MM.1S (cell line): ENCODE data around the gene IGHMBP2.

Experiments
- DNase-seq: peaks from one replicate; pipeline ENCODE4 v3.0.0-alpha.2; 2015
- H2AFZ ChIP-seq: fragments of 300-600 bp; sonication (generic); 2 replicates; pipeline ENCODE4 v1.6.0; 2016; ENCODE audit warnings: antibody characterized with exemption, low read length
- H3F3A ChIP-seq: fragments of 300-600 bp; sonication (generic); 2 replicates; pipeline ENCODE4 v1.6.1; 2016; ENCODE audit warnings: mild to moderate bottlenecking, antibody characterized with exemption, low read length, moderate library complexity, mixed read lengths; ENCODE audit not compliant: insufficient read depth
- H3K27ac ChIP-seq: fragments of 300-600 bp; sonication (generic); 2 replicates; pipeline ENCODE4 v1.5.1; 2016; ENCODE audit warnings: mild to moderate bottlenecking, low read length
- H3K27me3 ChIP-seq: fragments of 300-600 bp; sonication (generic); replicated peaks from 2 replicates; pipeline ENCODE4 v1.6.0; 2016; ENCODE audit warnings: low read length; ENCODE audit not compliant: insufficient read depth
- H3K36me3 ChIP-seq: fragments of 300-600 bp; sonication (generic); replicated peaks from 2 replicates; pipeline ENCODE4 v1.6.1; 2016; ENCODE audit warnings: mild to moderate bottlenecking, low read length, mixed read lengths; ENCODE audit not compliant: insufficient read depth
- H3K4me1 ChIP-seq: fragments of 300-600 bp; sonication (generic); 2 replicates; pipeline ENCODE4 v1.6.1; 2016; ENCODE audit warnings: low read length, mixed read lengths
- H3K4me2 ChIP-seq: fragments of 300-600 bp; sonication (generic); 2 replicates; pipeline ENCODE4 v1.6.0; 2016; ENCODE audit warnings: low read depth, low read length
- H3K4me3 ChIP-seq: fragments of 300-600 bp; sonication (generic); 2 replicates; pipeline ENCODE4 v1.5.1; 2016; ENCODE audit warnings: low read length, mixed read lengths
- H3K79me2 ChIP-seq: fragments of 300-600 bp; sonication (generic); 2 replicates; pipeline ENCODE4 v1.6.1; 2016; ENCODE audit warnings: mixed run types, low read length, mixed read lengths
- H3K9ac ChIP-seq: fragments of 300-600 bp; sonication (generic); 2 replicates; pipeline ENCODE4 v1.6.1; 2016; ENCODE audit warnings: low read length, mixed read lengths
- H3K9me2 ChIP-seq: fragments of 300-600 bp; sonication (generic); replicated peaks from 2 replicates; pipeline ENCODE4 v1.6.1; 2016; ENCODE audit warnings: mild to moderate bottlenecking, low read length, mixed read lengths; ENCODE audit not compliant: insufficient read depth
- H3K9me3 ChIP-seq: fragments of 300-600 bp; sonication (generic); replicated peaks from 2 replicates; pipeline ENCODE4 v1.6.1; 2016; ENCODE audit warnings: mild to moderate bottlenecking, low read length, mixed read lengths; ENCODE audit not compliant: insufficient read depth
- H4K20me1 ChIP-seq: fragments of 300-600 bp; sonication (generic); 2 replicates; pipeline ENCODE4 v1.6.1; 2016; ENCODE audit warnings: mild to moderate bottlenecking, low read length, moderate library complexity, mixed read lengths; ENCODE audit not compliant: insufficient read depth
- CTCF ChIP-seq: fragments of 300-600 bp; sonication (generic); IDR thresholded peaks from 2 replicates; pipeline ENCODE4 v1.5.1; 2016; ENCODE audit warnings: antibody characterized with exemption, low read length, mixed read lengths
- EZH2 ChIP-seq: fragments of 300-600 bp; sonication (generic); optimal IDR thresholded peaks from 2 replicates; pipeline ENCODE3; 2017; ENCODE audit warnings: low read depth, mild to moderate bottlenecking, antibody characterized with exemption, low read length, mixed read lengths
- EZH2phosphoT487 ChIP-seq: fragments of 300-600 bp; sonication (generic); IDR thresholded peaks from 2 replicates; pipeline ENCODE4 v1.6.1; 2018; ENCODE audit warnings: antibody characterized with exemption, low read length

Gene IGHMBP2

DNA sequence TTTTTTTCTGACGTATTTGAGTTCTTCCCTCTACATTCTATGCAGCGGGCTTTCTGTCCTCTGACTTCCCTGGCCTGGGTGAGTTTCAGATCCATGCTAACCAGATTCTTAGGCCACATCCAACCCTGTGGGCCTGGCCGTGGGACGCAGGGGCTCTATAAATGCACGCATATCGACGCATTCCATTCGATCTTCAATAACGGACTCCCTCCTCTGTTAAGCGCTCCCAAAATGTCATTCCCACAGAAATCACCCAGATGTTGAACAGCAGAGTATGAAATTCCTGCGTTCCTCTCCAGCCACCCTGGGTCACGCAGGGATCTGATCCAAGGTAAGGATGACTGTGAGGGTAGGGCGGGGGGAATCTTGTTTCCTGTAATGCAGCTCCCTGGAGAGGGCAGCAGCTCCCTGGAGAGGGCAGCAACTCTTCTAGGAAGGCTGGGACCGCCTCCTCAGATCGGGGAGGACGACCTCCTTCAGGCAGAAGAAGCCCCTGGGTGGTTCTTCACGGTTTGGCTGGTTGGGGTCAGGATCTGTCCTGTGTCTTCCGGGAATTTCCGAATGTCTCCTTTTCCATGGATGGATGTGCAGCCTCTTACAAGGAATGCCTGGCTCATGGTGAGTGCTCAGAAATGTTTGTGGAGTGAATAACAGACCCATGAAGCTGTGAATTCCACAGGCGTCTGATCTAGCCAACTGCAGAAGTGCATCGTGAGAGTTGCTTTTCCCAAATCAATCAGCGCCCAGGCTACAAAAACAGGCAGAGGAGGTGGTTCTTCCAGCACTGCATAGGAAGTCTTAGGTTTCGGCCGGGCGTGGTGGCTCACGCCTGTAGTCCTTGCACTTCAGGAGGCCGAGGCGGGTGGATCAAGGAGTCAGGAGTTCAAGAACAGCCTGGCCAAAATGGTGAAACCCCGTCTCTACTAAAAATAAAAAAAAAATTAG is 64.9 kb downstream of the IGHMBP2 start:
- Histone ChIP-seq H3K27ac (no peak overlapping the region), H3K27me3 (peaks cover 81% of the 10 kb centered on the region), H3K9ac (no peak overlapping the region), H2AFZ (no peak overlapping the region), H3K4me1 (no peaks in the 10 kb centered on the region), H3K9me2 (no peaks in the 10 kb centered on the region), H4K20me1 (no peaks in the 10 kb centered on the region), H3K36me3 (no peaks in the 10 kb centered on the region), H3K79me2 (no peaks in the 10 kb centered on the region), H3K4me2 (no peak overlapping the region), H3K4me3 (no peak overlapping the region), H3K9me3 (no peaks in the 10 kb centered on the region), H3F3A (no peaks in the 10 kb centered on the region)
- DNase-seq = no peak
- TF ChIP-seq EZH2phosphoT487 (no peak), CTCF (no peak), EZH2 (no peak)

DNA sequence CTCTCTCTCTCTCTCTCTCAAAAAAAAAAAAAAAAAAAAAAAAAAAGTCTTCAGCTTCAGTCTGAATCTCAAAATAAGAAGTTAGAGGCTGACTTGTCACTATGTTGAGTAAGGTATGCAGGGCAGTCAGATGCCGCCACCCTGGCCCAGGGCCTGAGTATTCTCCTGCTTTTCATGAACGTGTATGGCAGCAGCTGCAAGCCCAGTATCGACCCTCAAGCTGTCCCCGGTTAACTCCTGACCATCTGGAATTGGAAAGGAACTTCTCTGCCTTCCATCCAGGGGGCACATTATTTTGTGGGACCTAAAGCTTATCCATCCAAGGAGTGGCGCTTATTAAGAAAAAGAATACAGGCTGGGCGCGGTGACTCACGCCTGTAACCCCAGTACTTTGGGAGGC is 65.7 kb downstream of the IGHMBP2 start:
- H3K27me3 ChIP-seq = peaks cover 77% of the 10 kb centered on the region
- no peaks in the 10 kb centered on the region for H3K36me3 ChIP-seq
- no peak for TF ChIP-seq CTCF
- TF ChIP-seq EZH2 = no peak
- no peaks in the 10 kb centered on the region for H3K4me1 ChIP-seq
- no peak overlapping the region for H2AFZ ChIP-seq
- H3K27ac ChIP-seq = no peak overlapping the region
- no peaks in the 10 kb centered on the region for H3F3A ChIP-seq
- no peak overlapping the region for H3K4me2 ChIP-seq
- H3K4me3 ChIP-seq = no peak overlapping the region
- H3K9ac ChIP-seq = no peak overlapping the region
- H3K79me2 ChIP-seq = no peaks in the 10 kb centered on the region
- H4K20me1 ChIP-seq = no peaks in the 10 kb centered on the region
- no peaks in the 10 kb centered on the region for H3K9me3 ChIP-seq
- H3K9me2 ChIP-seq = no peaks in the 10 kb centered on the region
- no peak for DNase-seq

GRCh38 chr11:68970921-68971636 is 67.4 kb downstream of the IGHMBP2 start:
- TF ChIP-seq EZH2 (no peak), EZH2phosphoT487 (no peak)
- no peaks in the 10 kb centered on the region for H3K9me3 ChIP-seq
- H3K27me3 ChIP-seq = peaks cover 66% of the 10 kb centered on the region

More at GRCh38 chr11:68970921-68971636, 67.4 kb downstream of the IGHMBP2 start:
- no peaks in the 10 kb centered on the region for H3K4me1 ChIP-seq
- DNase-seq = no peak
- no peak overlapping the region for H2AFZ ChIP-seq
- H3K27ac ChIP-seq = no peak overlapping the region
- no peaks in the 10 kb centered on the region for H3F3A ChIP-seq
- no peaks in the 10 kb centered on the region for H3K79me2 ChIP-seq
- no peaks in the 10 kb centered on the region for H4K20me1 ChIP-seq
- no peak overlapping the region for H3K9ac ChIP-seq
- no peak overlapping the region for H3K4me3 ChIP-seq
- no peaks in the 10 kb centered on the region for H3K9me2 ChIP-seq
- no peak overlapping the region for H3K4me2 ChIP-seq
- no peaks in the 10 kb centered on the region for H3K36me3 ChIP-seq
